IMR-90 (cell line): ENCODE data around the gene ITGAX. TPM values are rescaled to one million over a fixed set of nuclear protein-coding genes. Genes with fewer than 3 reads are reported as not detected.

ENCODE experiments used
- ATAC-seq: fragments of 200-7000 bp; cut with Tn5 transposase; 2 replicates; pipeline ENCODE4 v1.9.1; 2020; ENCODE audit warnings: low read depth, mild to moderate bottlenecking, moderate library complexity
- BruUV-seq: library from RNA; stranded (reverse); fragments of 400-500 nt; replicated peaks from 2 replicates; lab custom pipeline; 2021; lab: Mats Ljungman, UMichigan
- CTCF ChIA-PET: fragments of 300-600 bp; formaldehyde crosslinking; extraction: SDS; loops from one replicate; lab custom pipeline; 2021; ENCODE audit warnings: antibody characterized with exemption; lab: Yijun Ruan, JAX
- POLR2A ChIA-PET: fragments of 300-600 bp; sonication (Branson Sonifier 250); formaldehyde crosslinking; loops from one replicate; lab custom pipeline; 2022; ENCODE audit warnings: antibody characterized with exemption; ENCODE audit not compliant: unreplicated experiment; lab: Charles Lee
- DNase-seq: peaks from one replicate; pipeline ENCODE4 v3.0.0; 2013
- H2AFZ ChIP-seq: replicated peaks from 2 replicates; pipeline ENCODE3; 2013; ENCODE audit warnings: low read length, mild to moderate bottlenecking; ENCODE audit not compliant: poor library complexity
- H2AK5ac ChIP-seq: 2 replicates; pipeline ENCODE4 v1.6.1; 2013; ENCODE audit warnings: low read depth, low read length, inconsistent platforms
- H2AK9ac ChIP-seq: replicated peaks from 2 replicates; pipeline ENCODE3; 2013; ENCODE audit warnings: mild to moderate bottlenecking, low read depth, low read length, moderate library complexity; ENCODE audit not compliant: poor library complexity
- H2BK120ac ChIP-seq: 2 replicates; pipeline ENCODE4 v1.6.1; 2013; ENCODE audit warnings: low read depth, low read length, inconsistent platforms
- H2BK15ac ChIP-seq: 3 replicates; pipeline ENCODE4 v1.6.1; 2013; ENCODE audit warnings: low read depth, low read length, inconsistent platforms
- H2BK20ac ChIP-seq: 2 replicates; pipeline ENCODE4 v1.6.1; 2013; ENCODE audit warnings: low read depth, mild to moderate bottlenecking, inconsistent platforms, low read length, moderate library complexity
- H2BK5ac ChIP-seq: 2 replicates; pipeline ENCODE4 v1.6.1; 2013; ENCODE audit warnings: mild to moderate bottlenecking, low read depth, low read length, inconsistent platforms; ENCODE audit not compliant: poor library complexity, severe bottlenecking
- H3K14ac ChIP-seq: replicated peaks from 2 replicates; pipeline ENCODE4 v1.6.1; 2013; ENCODE audit warnings: low read depth, low read length, inconsistent platforms
- H3K18ac ChIP-seq: 2 replicates; pipeline ENCODE4 v1.6.1; 2013; ENCODE audit warnings: low read depth, low read length, control low read depth
- H3K23ac ChIP-seq: 2 replicates; pipeline ENCODE4 v1.6.1; 2013; ENCODE audit warnings: low read depth, low read length, inconsistent platforms
- H3K27ac ChIP-seq: 2 replicates; pipeline ENCODE4 v1.5.1; 2013; ENCODE audit warnings: mild to moderate bottlenecking, control low read depth, low read length; ENCODE audit not compliant: insufficient read depth
- H3K27me3 ChIP-seq: 2 replicates; pipeline ENCODE4 v1.6.1; 2013; ENCODE audit warnings: low read length; ENCODE audit not compliant: control insufficient read depth, insufficient read depth
- H3K36me3 ChIP-seq: 2 replicates; pipeline ENCODE4 v1.6.1; 2013; ENCODE audit warnings: low read length, mixed read lengths; ENCODE audit not compliant: control insufficient read depth, insufficient read depth
- H3K4ac ChIP-seq: 2 replicates; pipeline ENCODE4 v1.6.1; 2013; ENCODE audit warnings: low read depth, low read length, inconsistent platforms
- H3K4me1 ChIP-seq: 2 replicates; pipeline ENCODE4 v1.6.1; 2013; ENCODE audit warnings: low read length, mixed read lengths; ENCODE audit not compliant: control insufficient read depth, insufficient read depth
- H3K4me2 ChIP-seq: 2 replicates; pipeline ENCODE4 v1.6.1; 2013; ENCODE audit warnings: low read depth, mild to moderate bottlenecking, control low read depth, low read length, moderate library complexity
- H3K4me3 ChIP-seq: 2 replicates; pipeline ENCODE4 v1.5.1; 2013; ENCODE audit warnings: low read depth, mild to moderate bottlenecking, control low read depth, low read length, moderate library complexity; ENCODE audit not compliant: insufficient read depth
- H3K56ac ChIP-seq: 2 replicates; pipeline ENCODE4 v1.6.1; 2013; ENCODE audit warnings: low read length, inconsistent platforms; ENCODE audit not compliant: insufficient read depth; ENCODE audit errors: extremely low read depth
- H3K79me1 ChIP-seq, 2 experiments: 2 replicates each; pipeline ENCODE4 v1.6.1; 2013; ENCODE audit warnings: low read length in 2 of 2, inconsistent platforms in 1 of 2, low read depth in 1 of 2
- H3K9ac ChIP-seq: 2 replicates; pipeline ENCODE4 v1.6.1; 2013; ENCODE audit warnings: low read depth, low read length, control low read depth
- H3K9me1 ChIP-seq: 2 replicates; pipeline ENCODE4 v1.6.1; 2013; ENCODE audit warnings: low read length, inconsistent platforms; ENCODE audit not compliant: insufficient read depth
- H3K9me3 ChIP-seq: 2 replicates; pipeline ENCODE4 v1.6.1; 2013; ENCODE audit warnings: low read length; ENCODE audit not compliant: control insufficient read depth, insufficient read depth
- H4K20me1 ChIP-seq: 2 replicates; pipeline ENCODE4 v1.6.1; 2013; ENCODE audit warnings: low read length, inconsistent platforms; ENCODE audit not compliant: insufficient read depth
- H4K5ac ChIP-seq: 2 replicates; pipeline ENCODE4 v1.6.1; 2013; ENCODE audit warnings: mild to moderate bottlenecking, low read depth, low read length, control low read depth
- H4K8ac ChIP-seq, 2 experiments: 2 replicates each; pipeline ENCODE4 v1.6.1; 2013; ENCODE audit warnings: low read depth in 2 of 2, low read length in 2 of 2, control low read depth in 1 of 2, inconsistent platforms in 1 of 2
- H4K91ac ChIP-seq: 2 replicates; pipeline ENCODE4 v1.6.1; 2013; ENCODE audit warnings: low read depth, low read length, inconsistent platforms; ENCODE audit not compliant: insufficient read depth
- BHLHE40 ChIP-seq: fragments of 150-350 bp; IDR thresholded peaks from 2 replicates; pipeline ENCODE4 v1.6.1; 2016; ENCODE audit warnings: mild to moderate bottlenecking, low read depth, low read length
- CHD1 ChIP-seq: IDR thresholded peaks from 2 replicates; pipeline ENCODE4 v1.6.1; 2012; ENCODE audit warnings: low read depth, low read length, improper control_type of control experiment
- ELK1 ChIP-seq: fragments of 150-350 bp; IDR thresholded peaks from 2 replicates; pipeline ENCODE4 v1.6.1; 2016; ENCODE audit warnings: low read depth, mild to moderate bottlenecking, low read length, moderate library complexity, borderline replicate concordance
- MAFK ChIP-seq: IDR thresholded peaks from 2 replicates; pipeline ENCODE4 v1.6.1; 2012; ENCODE audit warnings: low read depth, low read length, improper control_type of control experiment
- NFE2L2 ChIP-seq: fragments of 150-350 bp; IDR thresholded peaks from 2 replicates; pipeline ENCODE4 v1.6.1; 2016; ENCODE audit warnings: low read depth, mild to moderate bottlenecking, low read length
- POLR2A ChIP-seq: IDR thresholded peaks from 2 replicates; pipeline ENCODE4 v1.6.1; 2012; ENCODE audit warnings: mild to moderate bottlenecking, low read depth, low read length
- RAD21 ChIP-seq: IDR thresholded peaks from 2 replicates; pipeline ENCODE4 v1.6.1; 2012; ENCODE audit warnings: low read length, improper control_type of control experiment
- RFX5 ChIP-seq: IDR thresholded peaks from 2 replicates; pipeline ENCODE4 v1.8.0; 2012; ENCODE audit warnings: low read depth, mild to moderate bottlenecking, low read length, moderate library complexity
- SMC3 ChIP-seq: fragments of 150-350 bp; IDR thresholded peaks from 2 replicates; pipeline ENCODE4 v1.6.1; 2016; ENCODE audit warnings: low read depth, mild to moderate bottlenecking, antibody characterized with exemption, low read length, moderate library complexity
- WGBS, 2 experiments: methylation state at CpG; one replicate each; pipeline versions ENCODE4 v1.1.5 to v1.1.7; 2013; ENCODE audit warnings: missing lambda C conversion rate in 2 of 2; ENCODE audit not compliant: insufficient read length in 1 of 2; ENCODE audit errors: extremely low coverage in 2 of 2; 5-methylcytosine and 5-hydroxymethylcytosine counted together
- dilution Hi-C: fragments of 300-500 bp; cut with HindIII; formaldehyde crosslinking; loops from one replicate; pipeline ENCODE4 v1.14.3; 2018; ENCODE audit warnings: low sequenced_read_pairs; ENCODE audit not compliant: unreplicated experiment
- in situ Hi-C: fragments of 300-500 bp; cut with MboI; formaldehyde crosslinking; loops from 3 replicates; pipeline ENCODE4 v1.14.3; 2019; ENCODE audit warnings: low sequenced_read_pairs, inconsistent platforms, mixed read lengths
- intact Hi-C: fragments of 100-400 bp; cut with micrococcal nuclease; formaldehyde crosslinking; loops from 2 replicates; pipeline ENCODE4 v1.10.0; 2022
- polyA plus RNA-seq, 3 experiments: library from polyadenylated mRNA; depleted of rRNA; stranded (reverse); fragments of >200 nt; gene quantifications; 2 replicates each; pipeline ENCODE4 v1.2.3, GENCODE V29; 2012; ENCODE audit warnings: low replicate concordance in 1 of 3
- total RNA-seq: library from RNA; depleted of rRNA; stranded (reverse); fragments of >200 nt; gene quantifications from 2 replicates; pipeline ENCODE4 v1.2.3, GENCODE V29; 2012

The ITGAX gene
- total and polyA plus RNA-seq, 2 of the 4 experiments (the other 2 are of a cell fraction), result 0.09 to 0.18 TPM

- Histone ChIP-seq H3K4ac (no peak overlapping the region), H3K23ac (no peak overlapping the region), H2AK9ac (no peak overlapping the region), H2BK20ac (no peak overlapping the region), H3K36me3 (no peaks in the 10 kb centered on the region), H2BK5ac (no peak overlapping the region), H3K79me1 (no peaks in the 10 kb centered on the region), H3K4me2 (no peak overlapping the region), H4K91ac (no peak overlapping the region), H2AFZ (no peak overlapping the region), H3K14ac (no peak overlapping the region), H3K4me1 (no peaks in the 10 kb centered on the region), H3K18ac (no peak overlapping the region), H4K20me1 (no peaks in the 10 kb centered on the region), H3K4me3 (no peak overlapping the region), H3K9me1 (no peaks in the 10 kb centered on the region), H2AK5ac (no peak overlapping the region), H3K9me3 (no peaks in the 10 kb centered on the region), H3K56ac (no peak overlapping the region), H3K27ac (no peak overlapping the region), H4K5ac (no peak overlapping the region), H3K9ac (no peak overlapping the region), H2BK15ac (no peak overlapping the region), H4K8ac (no peak overlapping the region), H3K27me3 (no peaks in the 10 kb centered on the region; the same call in 1 of the 2 replicates), H2BK120ac (no peak overlapping the region)
- dilution Hi-C loops (no loop called here), intact Hi-C loops (no loop called here), in situ Hi-C loops (no loop called here)
- ATAC-seq, result no peak
- no peak for TF ChIP-seq BHLHE40
- TF ChIP-seq NFE2L2, result no peak
- no peak for TF ChIP-seq POLR2A
- TF ChIP-seq MAFK, result no peak
- TF ChIP-seq RFX5, result no peak
- no peak for TF ChIP-seq CHD1
- TF ChIP-seq SMC3, result no peak
- TF ChIP-seq RAD21, result no peak
- no peak for TF ChIP-seq ELK1
- no TSS peak for BruUV-seq
- WGBS, 2 experiments, result 58% methylated on average over 3 of the region's 9 CpGs; no CpG with 5 or more reads in 1 of the 2 experiments
- CTCF ChIA-PET, result no interaction called here
- no peak for DNase-seq
- POLR2A ChIA-PET, result no interaction called here
Measured at GRCh38 chr16:31344712-31345111, 10.3 kb upstream of the ITGAX start.
